H1 (cell line): Measurements from ENCODE around the gene USP7. TPM values are rescaled to one million over a fixed set of nuclear protein-coding genes. Genes with fewer than 3 reads are reported as not detected.

Experiments
- CTCF ChIA-PET: fragments of 300-600 bp; sonication (Branson Sonifier 250); formaldehyde crosslinking; loops from one replicate; lab custom pipeline; 2021; ENCODE audit not compliant: partially characterized antibody; lab: Charles Lee
- POLR2A ChIA-PET: fragments of 300-600 bp; sonication (Branson Sonifier 250); formaldehyde crosslinking; loops from one replicate; lab custom pipeline; 2021; ENCODE audit warnings: inconsistent platforms; ENCODE audit not compliant: partially characterized antibody; lab: Charles Lee
- DNase-seq, 2 experiments: peaks; one replicate each; pipeline versions ENCODE4 v3.0.0 to v3.0.0-alpha.2; 2010 to 2022; ENCODE audit warnings: low spot score in 2 of 2, low read depth in 1 of 2, mixed read lengths in 1 of 2
- FAIRE-seq: peaks from 2 replicates; lab custom pipeline; 2011; peaks lifted over from hg19 to GRCh38; lab: Jason Lieb, UNC
- H2AFZ ChIP-seq: 2 replicates; pipeline ENCODE4 v1.8.1; 2012; ENCODE audit warnings: low read length, inconsistent platforms
- H2AK5ac ChIP-seq: 2 replicates; pipeline ENCODE4 v1.6.1; 2013; ENCODE audit warnings: low read depth, low read length
- H2BK120ac ChIP-seq: replicated peaks from 2 replicates; pipeline ENCODE3; 2013; ENCODE audit warnings: low read depth, low read length, inconsistent platforms
- H2BK12ac ChIP-seq: 2 replicates; pipeline ENCODE4 v1.6.1; 2013; ENCODE audit warnings: low read depth, low read length
- H2BK15ac ChIP-seq: 2 replicates; pipeline ENCODE4 v1.6.1; 2013; ENCODE audit warnings: low read length
- H2BK20ac ChIP-seq: 2 replicates; pipeline ENCODE4 v1.6.1; 2013; ENCODE audit warnings: low read length
- H2BK5ac ChIP-seq: 2 replicates; pipeline ENCODE4 v1.6.1; 2013; ENCODE audit warnings: low read depth, low read length
- H3K14ac ChIP-seq: 2 replicates; pipeline ENCODE4 v1.6.1; 2013; ENCODE audit warnings: inconsistent platforms; ENCODE audit not compliant: insufficient read length
- H3K18ac ChIP-seq: 2 replicates; pipeline ENCODE4 v1.6.1; 2013; ENCODE audit warnings: low read length; ENCODE audit errors: extremely low read depth
- H3K23ac ChIP-seq: 2 replicates; pipeline ENCODE4 v1.6.1; 2013; ENCODE audit warnings: inconsistent platforms; ENCODE audit not compliant: insufficient read length
- H3K23me2 ChIP-seq: 2 replicates; pipeline ENCODE4 v1.6.1; 2013; ENCODE audit warnings: low read depth, low read length
- H3K27ac ChIP-seq: 2 replicates; pipeline ENCODE4 v1.6.1; 2011; ENCODE audit warnings: low read depth, low read length, inconsistent platforms
- H3K27me3 ChIP-seq, 4 experiments: replicated peaks in 1 of 4; 1 replicate in 1 of 4; 2 replicates in 3 of 4; pipeline versions ENCODE4 v1.6.1 to v1.8.1; 2011 to 2013; ENCODE audit warnings: low read length in 3 of 4, mild to moderate bottlenecking in 3 of 4, inconsistent platforms in 2 of 4, mixed read lengths in 2 of 4, moderate library complexity in 1 of 4; ENCODE audit not compliant: control insufficient read depth in 3 of 4, insufficient read depth in 3 of 4; ENCODE audit errors: extremely low read depth in 1 of 4
- H3K36me3 ChIP-seq, 4 experiments: 2 replicates each; pipeline versions ENCODE4 v1.6.1 to v1.8.1; 2011 to 2013; ENCODE audit warnings: mild to moderate bottlenecking in 4 of 4, low read length in 3 of 4, moderate library complexity in 2 of 4, control low read depth in 1 of 4, inconsistent platforms in 1 of 4; ENCODE audit not compliant: insufficient read depth in 4 of 4, control insufficient read depth in 2 of 4
- H3K4ac ChIP-seq: replicated peaks from 2 replicates; pipeline ENCODE3; 2013; ENCODE audit warnings: low read length, low read depth, mixed read lengths, inconsistent platforms; ENCODE audit not compliant: insufficient read length
- H3K4me1 ChIP-seq, 4 experiments: replicated peaks in 1 of 4; 1 replicate in 1 of 4; 2 replicates in 3 of 4; pipeline versions ENCODE4 v1.6.1 to v1.8.1; 2011 to 2013; ENCODE audit warnings: low read length in 3 of 4, inconsistent platforms in 2 of 4, mixed read lengths in 1 of 4; ENCODE audit not compliant: insufficient read depth in 4 of 4, control insufficient read depth in 3 of 4
- H3K4me2 ChIP-seq, 2 experiments: 2 replicates each; pipeline versions ENCODE4 v1.6.1 to v1.8.1; 2011 to 2013; ENCODE audit warnings: low read depth in 2 of 2, low read length in 2 of 2, control low read depth in 1 of 2, inconsistent platforms in 1 of 2, mild to moderate bottlenecking in 1 of 2; ENCODE audit not compliant: insufficient read depth in 1 of 2
- H3K4me3 ChIP-seq, 4 experiments: fragments of 200-600, 300-600 bp in 1 of 4; sonication (generic), shearing (Covaris generic), sonication (Bioruptor Twin) in 1 of 4; 2 replicates each; pipeline versions ENCODE4 v1.5.1 to v1.8.1; 2011 to 2016; ENCODE audit warnings: low read length in 4 of 4, low read depth in 3 of 4, control low read depth in 2 of 4, inconsistent platforms in 2 of 4, mild to moderate bottlenecking in 2 of 4, mixed read lengths in 1 of 4, moderate library complexity in 1 of 4; ENCODE audit not compliant: insufficient read depth in 2 of 4; ENCODE audit errors: extremely low read depth in 1 of 4
- H3K56ac ChIP-seq: replicated peaks from 2 replicates; pipeline ENCODE3; 2013; ENCODE audit warnings: low read depth, mild to moderate bottlenecking, mixed read lengths, low read length, inconsistent platforms; ENCODE audit not compliant: insufficient read length
- H3K79me1 ChIP-seq: 2 replicates; pipeline ENCODE4 v1.6.1; 2013; ENCODE audit warnings: low read depth, low read length, control low read depth
- H3K79me2 ChIP-seq, 2 experiments: 2 replicates each; pipeline versions ENCODE4 v1.6.1 to v1.8.1; 2012 to 2013; ENCODE audit warnings: low read length in 2 of 2, mild to moderate bottlenecking in 2 of 2, inconsistent platforms in 1 of 2; ENCODE audit not compliant: insufficient read depth in 2 of 2, control insufficient read depth in 1 of 2
- H3K9ac ChIP-seq, 4 experiments: replicated peaks in 1 of 4; 1 replicate in 1 of 4; 2 replicates in 3 of 4; pipeline versions ENCODE4 v1.6.1 to v1.8.1; 2011 to 2013; ENCODE audit warnings: low read depth in 3 of 4, low read length in 3 of 4, control low read depth in 2 of 4, mild to moderate bottlenecking in 2 of 4, moderate library complexity in 2 of 4, inconsistent platforms in 1 of 4; ENCODE audit errors: extremely low read depth in 1 of 4
- H3K9me3 ChIP-seq, 2 experiments: 2 replicates each; pipeline versions ENCODE4 v1.6.1 to v1.8.1; 2012 to 2013; ENCODE audit warnings: mild to moderate bottlenecking in 2 of 2, moderate library complexity in 2 of 2, control low read depth in 1 of 2, inconsistent platforms in 1 of 2, low read depth in 1 of 2, low read length in 1 of 2, mixed read lengths in 1 of 2; ENCODE audit not compliant: insufficient read depth in 2 of 2
- H4K20me1 ChIP-seq, 2 experiments: replicated peaks in 1 of 2; 2 replicates each; pipeline versions ENCODE3 to v1.8.1; 2011 to 2013; ENCODE audit warnings: inconsistent platforms in 2 of 2, low read length in 2 of 2, mild to moderate bottlenecking in 1 of 2; ENCODE audit not compliant: insufficient read depth in 2 of 2, control insufficient read depth in 1 of 2
- H4K5ac ChIP-seq: 2 replicates; pipeline ENCODE4 v1.6.1; 2013; ENCODE audit warnings: low read length, low read depth, mixed read lengths, inconsistent platforms; ENCODE audit not compliant: insufficient read length
- H4K8ac ChIP-seq: 2 replicates; pipeline ENCODE4 v1.8.0; 2013; ENCODE audit warnings: mild to moderate bottlenecking, moderate library complexity, low read length, inconsistent platforms; ENCODE audit not compliant: insufficient read depth; ENCODE audit errors: extremely low read depth
- H4K91ac ChIP-seq: replicated peaks from 2 replicates; pipeline ENCODE3; 2013; ENCODE audit warnings: low read length, mixed read lengths, inconsistent platforms; ENCODE audit not compliant: insufficient read length
- ATF2 ChIP-seq: IDR thresholded peaks from 2 replicates; pipeline ENCODE4 v1.6.1; 2012; ENCODE audit warnings: low read length, inconsistent platforms
- CREB1 ChIP-seq: IDR thresholded peaks from 2 replicates; pipeline ENCODE4 v1.6.1; 2012; ENCODE audit warnings: inconsistent platforms
- GTF2F1 ChIP-seq: IDR thresholded peaks from 2 replicates; pipeline ENCODE4 v1.6.1; 2012; ENCODE audit warnings: low read depth, low read length, improper control_type of control experiment, borderline replicate concordance
- KDM1A ChIP-seq: fragments of 200-600, 300-600 bp; sonication (generic); IDR thresholded peaks from 2 replicates; pipeline ENCODE4 v1.7.1; 2016; ENCODE audit warnings: mild to moderate bottlenecking, low read length, borderline replicate concordance
- MAFK ChIP-seq: IDR thresholded peaks from 2 replicates; pipeline ENCODE4 v1.6.1; 2012; ENCODE audit warnings: low read depth, mild to moderate bottlenecking, improper control_type of control experiment, low read length
- RFX5 ChIP-seq: IDR thresholded peaks from 2 replicates; pipeline ENCODE4 v1.6.1; 2011; ENCODE audit warnings: low read depth, low read length, improper control_type of control experiment, borderline replicate concordance
- SIN3A ChIP-seq, 2 experiments: IDR thresholded peaks in 1 of 2; conservative IDR thresholded peaks in 1 of 2; 2 replicates each; pipeline ENCODE4 v1.6.1; 2011 to 2012; ENCODE audit warnings: low read length in 2 of 2, improper control_type of control experiment in 1 of 2, low read depth in 1 of 2, mild to moderate bottlenecking in 1 of 2
- SP4 ChIP-seq: IDR thresholded peaks from 2 replicates; pipeline ENCODE4 v1.6.1; 2012; ENCODE audit warnings: low read length, inconsistent platforms
- TBP ChIP-seq: IDR thresholded peaks from 2 replicates; pipeline ENCODE4 v1.6.1; 2011; ENCODE audit warnings: low read depth, low read length, improper control_type of control experiment
- ZNF274 ChIP-seq: IDR thresholded peaks from 2 replicates; pipeline ENCODE4 v1.7.0; 2012; ENCODE audit warnings: low read length, borderline replicate concordance; ENCODE audit errors: extremely low read depth
- WGBS, 2 experiments: shearing (Covaris generic) in 1 of 2; methylation state at CpG; one replicate each; pipeline versions ENCODE4 v1.1.6 to v1.1.7; 2013 to 2015; ENCODE audit warnings: low lambda C conversion rate in 2 of 2, mixed read lengths in 2 of 2, inconsistent platforms in 1 of 2, low coverage in 1 of 2, missing lambda C conversion rate in 1 of 2; ENCODE audit not compliant: insufficient replicate concordance in 2 of 2, insufficient coverage in 1 of 2, insufficient read length in 1 of 2; ENCODE audit errors: extremely low coverage in 1 of 2, missing lambda C conversion rate in 1 of 2; 5-methylcytosine and 5-hydroxymethylcytosine counted together
- polyA plus RNA-seq, 7 experiments: library from polyadenylated mRNA; depleted of rRNA in 3 of 7; stranded (reverse) in 5 of 7; unstranded in 2 of 7; fragments of >200 nt in 5 of 7; fragments of 200-250 nt in 2 of 7; gene quantifications; 1 replicate in 5 of 7; 2 replicates in 1 of 7; 4 replicates in 1 of 7; pipeline versions ENCODE4 v1.2.1 to v1.2.3, GENCODE V29; 2011 to 2013; ENCODE audit warnings: missing spikeins in 2 of 7, mixed read lengths in 2 of 7
- total RNA-seq: library from RNA; stranded (reverse); fragmentation: NEBNext Ultra II Directional; extraction: Animal tissue kit (Norgen Biotek cat#: 25700); gene quantifications from 2 replicates; pipeline ENCODE4 v1.2.1, GENCODE V29; 2021

USP7 gene
- total and polyA plus RNA-seq, 2 of the 8 experiments (the other 6 are each of a cell fraction or from before 2014, with no cell fraction given), result 21.3 to 211 TPM

DNA sequence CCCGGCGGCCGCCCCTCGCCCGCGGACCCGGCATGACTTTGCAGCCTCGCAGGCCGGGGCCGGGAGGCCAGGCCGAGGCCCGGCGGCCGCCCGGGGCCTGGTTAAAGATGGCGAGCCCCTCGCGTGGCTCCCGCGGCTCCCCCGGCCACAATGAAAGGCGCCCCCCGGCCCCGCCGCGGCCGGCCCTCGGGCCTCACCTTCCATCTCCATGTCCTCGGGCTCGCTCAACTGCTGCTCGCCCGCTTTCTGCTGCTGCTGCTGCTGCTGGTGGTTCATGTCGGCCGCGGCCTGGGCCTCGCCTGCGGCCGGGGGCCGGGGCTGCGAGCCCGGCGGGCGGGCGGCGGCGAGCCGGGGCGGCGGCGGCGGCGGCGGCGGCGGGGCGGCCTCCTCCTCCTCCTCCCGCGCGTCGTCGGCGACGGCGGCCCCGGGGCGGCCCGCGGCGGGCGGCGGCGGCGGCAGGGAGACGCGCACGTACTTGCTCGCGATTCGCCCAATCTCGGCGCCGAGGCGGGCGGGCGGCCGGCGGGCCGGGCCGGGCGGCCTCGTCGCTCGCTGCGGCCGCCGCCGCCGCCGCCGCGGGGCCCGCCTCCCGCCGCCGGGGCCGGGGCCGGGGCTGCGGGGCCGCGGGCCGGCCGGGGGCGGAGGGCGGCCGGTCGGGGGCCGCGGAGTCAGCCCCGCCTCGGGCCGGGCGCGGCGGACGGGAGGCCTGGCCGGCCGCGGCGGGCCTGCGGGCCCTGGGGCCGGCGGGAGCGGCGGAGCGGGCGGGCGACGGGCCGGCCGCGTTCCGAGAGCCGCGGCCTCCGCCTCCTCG is 491 bp downstream of the USP7 start:
- H2BK120ac ChIP-seq, result no peak overlapping the region
- POLR2A ChIA-PET, result interaction anchor here (0.5 to 2.6 kb wide), 10 partner anchors 9 to 153 kb away, joined by 3 to 11 read pairs (median 5); partner anchors contain the start of gene HAPSTR1
- no peak for TF ChIP-seq SIN3A (conservative IDR thresholded peaks at IDR 0.05 in 1 of 2, IDR thresholded peaks at IDR 0.05 in 1 of 2; ENCODE audit: low read depth in 1 of 2, low read length in 2 of 2)
- no peak for TF ChIP-seq ATF2
- TF ChIP-seq CREB1, result no peak
- TF ChIP-seq KDM1A, result no peak
- no peak for TF ChIP-seq SP4
- no peak for TF ChIP-seq TBP
- TF ChIP-seq ZNF274, result no peak
- no peak for TF ChIP-seq RFX5
- TF ChIP-seq MAFK, result no peak
- no peak for TF ChIP-seq GTF2F1

More for the DNA sequence above, 491 bp downstream of the USP7 start:
- H3K4me3 ChIP-seq, result peak overlapping the region; percentile 63 to 85 (median 76)
- H3K23me2 ChIP-seq, result peaks cover 7% of the 10 kb centered on the region
- peaks cover 39 to 46% of the 10 kb centered on the region in 2 experiments for H3K79me2 ChIP-seq
- WGBS, 2 experiments, result 1% methylated on average over 15 of the region's 146 CpGs; no CpG with 5 or more reads in 1 of the 2 experiments
- H3K9ac ChIP-seq, result peak overlapping the region; percentile 72 to 94 (median 76)
- H4K5ac ChIP-seq, result no peak overlapping the region
- CTCF ChIA-PET, result interaction anchor here (3.5 kb wide), 1 partner anchor 45 kb away, joined by 25 read pairs; no protein-coding TSS in a partner anchor
- H2BK15ac ChIP-seq, result no peak overlapping the region
- H3K4me1 ChIP-seq, result peaks cover 29 to 47% (median 31%) of the 10 kb centered on the region in 4 experiments
- H3K79me1 ChIP-seq, result peaks cover 8% of the 10 kb centered on the region
- H3K36me3 ChIP-seq, result no peaks in the 10 kb centered on the region
- H3K9me3 ChIP-seq, result no peaks in the 10 kb centered on the region
- H3K56ac ChIP-seq, result no peak overlapping the region
- H3K4me2 ChIP-seq, result peak overlapping the region; percentile 88 to 99
- no peak overlapping the region for H2AK5ac ChIP-seq
- H4K8ac ChIP-seq, result peak overlapping the region; percentile 94
- peak overlapping the region; percentile 56 for H4K91ac ChIP-seq
- FAIRE-seq (no peak), DNase-seq (peak in 1 of 2 experiments; percentile 50)
- H2BK12ac ChIP-seq, result no peak overlapping the region
- H3K18ac ChIP-seq, result peak overlapping the region; percentile 75
- no peak overlapping the region for H3K14ac ChIP-seq
- H3K27ac ChIP-seq, result 0 out of 2 replicates have a peak overlapping the region, but pooled peaks have one; percentile 38
- H2AFZ ChIP-seq, result no peak overlapping the region
- H2BK5ac ChIP-seq, result no peak overlapping the region
- H3K23ac ChIP-seq, result no peak overlapping the region
- H3K27me3 ChIP-seq, result peaks cover 0 to 7% (median 2%) of the 10 kb centered on the region in 4 experiments; a peak in 3 of 7 replicates
- H3K4ac ChIP-seq, result no peak overlapping the region
- H4K20me1 ChIP-seq, result peaks cover 21 to 33% of the 10 kb centered on the region in 2 experiments
- no peak overlapping the region for H2BK20ac ChIP-seq
